HG02943 (cell line): Measurements from ENCODE around the gene DPEP2.
"Not testable (repeated sequence)": the region's sequence is repeated elsewhere in the genome, so short reads cannot be mapped to it uniquely, and the experiment has no call there.

ENCODE experiments used
- ATAC-seq: cut with Tn5 transposase; IDR thresholded peaks from one replicate; pipeline ENCODE4 v1.9.1; 2021; ENCODE audit warnings: mild to moderate bottlenecking, low read depth, moderate library complexity; ENCODE audit not compliant: unreplicated experiment

Gene DPEP2

DNA sequence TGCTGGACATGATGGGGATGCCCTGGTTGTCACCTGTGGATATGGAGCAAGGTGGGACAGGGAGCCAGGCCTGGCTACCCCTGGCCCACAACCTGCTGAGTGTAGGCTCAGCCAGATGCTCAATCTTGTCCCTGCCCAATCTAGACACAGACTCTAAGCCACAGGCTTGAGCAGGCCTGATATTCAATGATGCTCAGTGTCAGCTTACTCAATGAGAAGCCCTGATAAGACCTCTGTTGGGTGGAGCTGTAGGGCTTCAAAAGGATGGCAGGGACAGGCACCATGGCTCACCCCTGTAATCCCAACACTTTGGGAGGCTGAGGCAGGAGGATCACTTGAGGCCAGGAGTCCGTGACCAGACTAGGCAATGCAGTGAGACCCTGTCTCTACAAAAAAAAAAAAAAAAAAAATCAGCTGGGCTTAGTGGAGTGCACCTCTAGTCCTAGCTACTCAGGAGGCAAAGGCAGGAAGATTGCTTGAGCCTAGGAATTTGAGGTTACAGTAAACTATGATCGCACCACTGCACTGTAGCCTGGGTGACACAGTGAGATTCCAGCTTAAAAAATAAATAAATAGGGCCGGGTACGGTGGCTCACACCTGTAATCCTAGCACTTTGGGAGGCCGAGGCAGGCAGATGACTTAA is 58.7 kb downstream of the DPEP2 start:
- no peak for ATAC-seq

DNA sequence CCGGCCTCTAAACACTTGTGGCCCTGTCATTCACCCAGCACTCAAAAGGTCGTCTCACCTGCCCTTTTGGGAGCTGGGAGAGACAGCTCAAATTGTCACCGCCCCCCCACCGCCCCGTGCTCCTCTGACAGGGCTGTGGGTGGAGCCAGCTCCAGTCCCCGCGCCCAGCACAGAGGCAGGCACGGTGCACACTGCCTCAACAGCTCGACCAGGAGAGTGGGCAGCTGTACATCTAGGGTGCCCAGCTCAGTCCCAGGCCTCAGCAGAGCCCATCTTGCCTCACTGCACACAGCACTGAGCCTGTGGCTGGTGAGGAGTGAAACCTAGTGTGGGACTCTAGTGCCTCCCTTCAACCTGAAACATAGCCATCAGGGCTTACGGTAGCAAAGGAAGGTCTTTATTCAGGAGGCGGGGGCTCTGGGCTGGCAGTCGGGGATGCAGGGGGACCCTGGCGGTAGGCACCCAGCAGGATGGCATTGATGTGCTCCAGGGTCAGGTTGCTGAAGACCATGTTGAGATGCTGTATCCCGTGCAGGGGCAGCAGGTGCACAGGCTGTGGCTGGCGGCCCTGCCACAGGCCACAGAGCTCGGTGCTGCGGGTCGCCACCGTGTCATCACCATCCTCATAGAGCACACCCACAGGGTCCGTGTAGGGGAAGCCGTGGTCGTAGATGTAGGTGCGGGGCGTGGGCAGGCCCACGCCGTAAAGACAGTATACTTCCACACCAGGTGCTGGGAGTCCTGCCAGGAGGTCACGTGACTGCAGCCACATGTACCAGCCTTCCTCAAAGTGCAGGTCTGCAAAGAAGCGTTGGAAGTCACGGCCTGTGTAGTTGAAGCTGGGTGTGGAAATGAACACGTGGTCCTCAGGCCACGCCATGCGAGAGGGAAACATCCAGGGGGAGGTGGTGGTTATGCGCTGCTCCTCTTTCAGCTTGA is 59.5 kb downstream of the DPEP2 start:
- ATAC-seq, result no peak

DNA sequence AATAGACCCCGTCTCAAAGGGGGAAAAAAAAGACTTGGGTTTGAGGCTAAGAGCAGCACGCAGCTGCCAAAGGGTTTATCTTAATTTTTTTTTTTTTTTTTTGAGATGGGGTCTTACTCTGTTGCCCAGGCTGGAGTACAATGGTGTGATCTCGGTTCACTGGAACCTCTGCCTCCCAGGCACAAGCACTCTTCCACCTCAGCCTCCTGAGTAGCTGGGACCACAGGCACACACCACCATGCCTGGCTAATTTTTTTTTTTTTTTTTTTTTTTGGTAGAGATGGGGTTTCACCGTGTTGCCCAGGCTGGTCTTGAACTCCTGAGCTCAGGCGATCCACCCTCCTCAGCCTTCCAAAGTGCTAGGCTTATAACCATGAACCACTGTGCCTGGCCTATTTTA is 61.6 kb downstream of the DPEP2 start:
- ATAC-seq, result not testable (repeated sequence)
